ENCODE data around the gene SLC6A1. TPM values are rescaled to one million over a fixed set of nuclear protein-coding genes. Genes with fewer than 3 reads are reported as not detected.

The SLC6A1 gene
- total and polyA plus RNA-seq, 4 donors: 16.0 to 71.9 (median 33.8) TPM

DNA sequence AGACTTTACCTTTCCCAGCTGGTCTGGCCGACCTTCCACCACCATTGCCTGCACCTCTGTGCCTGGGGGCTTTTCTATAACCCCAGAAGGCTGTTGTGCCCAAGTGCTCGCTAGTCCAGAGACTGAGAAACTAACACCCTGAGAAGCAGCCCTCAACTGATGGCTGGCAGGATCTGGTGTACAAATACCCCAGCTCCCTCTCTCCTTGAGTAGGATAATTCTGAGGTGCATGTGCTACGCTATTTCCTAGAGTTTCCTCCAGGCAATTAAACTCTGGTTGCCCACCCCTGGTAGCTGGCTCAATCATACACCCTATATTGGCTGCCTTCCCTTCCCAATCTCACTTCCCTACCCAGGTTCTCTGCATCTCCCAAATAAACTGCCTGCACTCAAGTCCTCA, 11.5 kb upstream of the SLC6A1 start:
- Histone ChIP-seq H3K36me3 (ENCODE audit: control insufficient read depth in 4 of 4, insufficient read depth in 3 of 4, low read depth in 1 of 4, low read length in 3 of 4) (no peaks in the 10 kb centered on the region), H3K27ac (ENCODE audit: low read depth in 1 of 2, low read length in 2 of 2) (no peak overlapping the region), H3K27me3 (ENCODE audit: control insufficient read depth in 4 of 4, insufficient read depth in 4 of 4, low read length in 3 of 4) (no peaks in the 10 kb centered on the region), H3K4me3 (ENCODE audit: low read depth in 1 of 3, low read length in 3 of 3) (no peak overlapping the region), H3K9me3 (ENCODE audit: control insufficient read depth in 4 of 4, low read length in 3 of 4) (no peaks in the 10 kb centered on the region), H3K4me1 (ENCODE audit: control insufficient read depth in 4 of 4, insufficient read depth in 4 of 4, low read length in 3 of 4) (peaks cover 0 to 19% (median 17%) of the 10 kb centered on the region in 4 donors), H3K9ac (ENCODE audit: low read depth in 1 of 2, low read length in 2 of 2) (no peak overlapping the region)
- no peak for DNase-seq (ENCODE audit: low spot score)
- TF ChIP-seq RAD21 (IDR thresholded peaks at IDR 0.05): no peak
- TF ChIP-seq EGR1 (IDR thresholded peaks at IDR 0.05; ENCODE audit: low read depth in 2 of 2): no peak
- TF ChIP-seq FOXA1 (IDR thresholded peaks at IDR 0.05): no peak
- TF ChIP-seq HNF4A (conservative IDR thresholded peaks at IDR 0.05): no peak
- WGBS: 95% methylated on average over 3 of the region's 3 CpGs

DNA sequence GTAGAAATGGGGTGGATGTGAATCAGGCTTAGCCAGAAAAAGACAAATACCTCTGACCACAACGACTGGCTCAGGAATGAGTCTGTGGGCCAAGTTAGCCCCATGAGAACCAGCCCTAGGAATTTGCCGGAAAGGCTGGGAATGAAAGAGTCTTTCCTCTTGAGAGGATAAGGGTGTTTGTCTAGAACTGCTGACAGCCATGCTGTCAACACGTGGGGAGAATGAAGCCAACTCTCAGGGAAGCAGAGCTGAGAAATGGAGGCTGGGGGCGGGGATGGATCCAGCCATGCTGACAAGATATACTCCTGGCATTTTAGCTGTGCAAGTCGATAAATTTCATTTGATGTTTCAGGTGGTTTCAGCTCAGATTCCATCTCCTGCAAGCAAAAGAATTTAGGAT, 10.6 kb upstream of the SLC6A1 start:
- 57% methylated on average over 5 of the region's 5 CpGs for WGBS
- H3K4me3 ChIP-seq (ENCODE audit: low read depth in 1 of 3, low read length in 3 of 3): no peak overlapping the region
- peaks cover 0 to 28% (median 25%) of the 10 kb centered on the region in 4 donors for H3K4me1 ChIP-seq (ENCODE audit: control insufficient read depth in 4 of 4, insufficient read depth in 4 of 4, low read length in 3 of 4)
- no peaks in the 10 kb centered on the region for H3K9me3 ChIP-seq (ENCODE audit: control insufficient read depth in 4 of 4, low read length in 3 of 4)
- no peaks in the 10 kb centered on the region for H3K27me3 ChIP-seq (ENCODE audit: control insufficient read depth in 4 of 4, insufficient read depth in 4 of 4, low read length in 3 of 4)
- DNase-seq (ENCODE audit: low spot score): no peak
- no peak overlapping the region for H3K27ac ChIP-seq (ENCODE audit: low read depth in 1 of 2, low read length in 2 of 2)
- H3K36me3 ChIP-seq (ENCODE audit: control insufficient read depth in 4 of 4, insufficient read depth in 3 of 4, low read depth in 1 of 4, low read length in 3 of 4): no peaks in the 10 kb centered on the region
- TF ChIP-seq NR2F2 (IDR thresholded peaks at IDR 0.05) (no peak), RXRA (IDR thresholded peaks at IDR 0.05) (no peak), HNF4G (IDR thresholded peaks at IDR 0.05) (no peak), TAF1 (conservative IDR thresholded peaks at IDR 0.05) (no peak), JUND (IDR thresholded peaks at IDR 0.05) (no peak), HNF4A (conservative IDR thresholded peaks at IDR 0.05) (no peak), FOXA2 (IDR thresholded peaks at IDR 0.05) (no peak), GABPA (IDR thresholded peaks at IDR 0.05 in 1 of 2, conservative IDR thresholded peaks at IDR 0.05 in 1 of 2) (no peak), EGR1 (IDR thresholded peaks at IDR 0.05; ENCODE audit: low read depth in 2 of 2) (no peak), FOXA1 (IDR thresholded peaks at IDR 0.05) (no peak), MAX (IDR thresholded peaks at IDR 0.05) (no peak), SP1 (IDR thresholded peaks at IDR 0.05) (no peak), ATF3 (IDR thresholded peaks at IDR 0.05) (no peak), YY1 (IDR thresholded peaks at IDR 0.05) (no peak), RAD21 (IDR thresholded peaks at IDR 0.05) (no peak)
- TF ChIP-seq, protein P1, sequence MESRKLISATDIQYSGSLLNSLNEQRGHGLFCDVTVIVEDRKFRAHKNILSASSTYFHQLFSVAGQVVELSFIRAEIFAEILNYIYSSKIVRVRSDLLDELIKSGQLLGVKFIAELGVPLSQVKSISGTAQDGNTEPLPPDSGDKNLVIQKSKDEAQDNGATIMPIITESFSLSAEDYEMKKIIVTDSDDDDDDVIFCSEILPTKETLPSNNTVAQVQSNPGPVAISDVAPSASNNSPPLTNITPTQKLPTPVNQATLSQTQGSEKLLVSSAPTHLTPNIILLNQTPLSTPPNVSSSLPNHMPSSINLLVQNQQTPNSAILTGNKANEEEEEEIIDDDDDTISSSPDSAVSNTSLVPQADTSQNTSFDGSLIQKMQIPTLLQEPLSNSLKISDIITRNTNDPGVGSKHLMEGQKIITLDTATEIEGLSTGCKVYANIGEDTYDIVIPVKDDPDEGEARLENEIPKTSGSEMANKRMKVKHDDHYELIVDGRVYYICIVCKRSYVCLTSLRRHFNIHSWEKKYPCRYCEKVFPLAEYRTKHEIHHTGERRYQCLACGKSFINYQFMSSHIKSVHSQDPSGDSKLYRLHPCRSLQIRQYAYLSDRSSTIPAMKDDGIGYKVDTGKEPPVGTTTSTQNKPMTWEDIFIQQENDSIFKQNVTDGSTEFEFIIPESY (IDR thresholded peaks at IDR 0.05): no peak
- TF ChIP-seq, protein P2, sequence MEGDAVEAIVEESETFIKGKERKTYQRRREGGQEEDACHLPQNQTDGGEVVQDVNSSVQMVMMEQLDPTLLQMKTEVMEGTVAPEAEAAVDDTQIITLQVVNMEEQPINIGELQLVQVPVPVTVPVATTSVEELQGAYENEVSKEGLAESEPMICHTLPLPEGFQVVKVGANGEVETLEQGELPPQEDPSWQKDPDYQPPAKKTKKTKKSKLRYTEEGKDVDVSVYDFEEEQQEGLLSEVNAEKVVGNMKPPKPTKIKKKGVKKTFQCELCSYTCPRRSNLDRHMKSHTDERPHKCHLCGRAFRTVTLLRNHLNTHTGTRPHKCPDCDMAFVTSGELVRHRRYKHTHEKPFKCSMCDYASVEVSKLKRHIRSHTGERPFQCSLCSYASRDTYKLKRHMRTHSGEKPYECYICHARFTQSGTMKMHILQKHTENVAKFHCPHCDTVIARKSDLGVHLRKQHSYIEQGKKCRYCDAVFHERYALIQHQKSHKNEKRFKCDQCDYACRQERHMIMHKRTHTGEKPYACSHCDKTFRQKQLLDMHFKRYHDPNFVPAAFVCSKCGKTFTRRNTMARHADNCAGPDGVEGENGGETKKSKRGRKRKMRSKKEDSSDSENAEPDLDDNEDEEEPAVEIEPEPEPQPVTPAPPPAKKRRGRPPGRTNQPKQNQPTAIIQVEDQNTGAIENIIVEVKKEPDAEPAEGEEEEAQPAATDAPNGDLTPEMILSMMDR (IDR thresholded peaks at IDR 0.05; ENCODE audit: low read depth, low read length, missing input control): no peak
- TF ChIP-seq, protein P3, sequence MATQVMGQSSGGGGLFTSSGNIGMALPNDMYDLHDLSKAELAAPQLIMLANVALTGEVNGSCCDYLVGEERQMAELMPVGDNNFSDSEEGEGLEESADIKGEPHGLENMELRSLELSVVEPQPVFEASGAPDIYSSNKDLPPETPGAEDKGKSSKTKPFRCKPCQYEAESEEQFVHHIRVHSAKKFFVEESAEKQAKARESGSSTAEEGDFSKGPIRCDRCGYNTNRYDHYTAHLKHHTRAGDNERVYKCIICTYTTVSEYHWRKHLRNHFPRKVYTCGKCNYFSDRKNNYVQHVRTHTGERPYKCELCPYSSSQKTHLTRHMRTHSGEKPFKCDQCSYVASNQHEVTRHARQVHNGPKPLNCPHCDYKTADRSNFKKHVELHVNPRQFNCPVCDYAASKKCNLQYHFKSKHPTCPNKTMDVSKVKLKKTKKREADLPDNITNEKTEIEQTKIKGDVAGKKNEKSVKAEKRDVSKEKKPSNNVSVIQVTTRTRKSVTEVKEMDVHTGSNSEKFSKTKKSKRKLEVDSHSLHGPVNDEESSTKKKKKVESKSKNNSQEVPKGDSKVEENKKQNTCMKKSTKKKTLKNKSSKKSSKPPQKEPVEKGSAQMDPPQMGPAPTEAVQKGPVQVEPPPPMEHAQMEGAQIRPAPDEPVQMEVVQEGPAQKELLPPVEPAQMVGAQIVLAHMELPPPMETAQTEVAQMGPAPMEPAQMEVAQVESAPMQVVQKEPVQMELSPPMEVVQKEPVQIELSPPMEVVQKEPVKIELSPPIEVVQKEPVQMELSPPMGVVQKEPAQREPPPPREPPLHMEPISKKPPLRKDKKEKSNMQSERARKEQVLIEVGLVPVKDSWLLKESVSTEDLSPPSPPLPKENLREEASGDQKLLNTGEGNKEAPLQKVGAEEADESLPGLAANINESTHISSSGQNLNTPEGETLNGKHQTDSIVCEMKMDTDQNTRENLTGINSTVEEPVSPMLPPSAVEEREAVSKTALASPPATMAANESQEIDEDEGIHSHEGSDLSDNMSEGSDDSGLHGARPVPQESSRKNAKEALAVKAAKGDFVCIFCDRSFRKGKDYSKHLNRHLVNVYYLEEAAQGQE (IDR thresholded peaks at IDR 0.05): no peak
- no peak overlapping the region for H3K9ac ChIP-seq (ENCODE audit: low read depth in 1 of 2, low read length in 2 of 2)

Data from liver (tissue), 9 donors.